GM12892 (cell line): ENCODE results near the gene HOATZ.
A peak's percentile ranks its signal among the peaks of the same experiment; 100 is the strongest.

Experiments
- DNase-seq: peaks from one replicate; pipeline ENCODE4 v3.0.0; 2011; ENCODE audit not compliant: insufficient read length
- FAIRE-seq: peaks from 2 replicates; lab custom pipeline; 2011; peaks lifted over from hg19 to GRCh38; lab: Jason Lieb, UNC
- POLR2A ChIP-seq: IDR thresholded peaks from 2 replicates; pipeline ENCODE4 v1.6.1; 2011; ENCODE audit warnings: low read depth, low read length, control low read depth
- POLR2AphosphoS5 ChIP-seq: IDR thresholded peaks from 2 replicates; pipeline ENCODE4 v1.6.1; 2011; ENCODE audit warnings: low read depth, low read length, control low read depth
- TAF1 ChIP-seq: IDR thresholded peaks from 2 replicates; pipeline ENCODE4 v1.6.1; 2011; ENCODE audit warnings: low read depth, mild to moderate bottlenecking, control low read depth, low read length, borderline replicate concordance

HOATZ gene

GRCh38 chr11:111571829-111572501, 57.4 kb downstream of the HOATZ start:
- DNase-seq (no peak), FAIRE-seq (peak; percentile 76)
- no peak for TF ChIP-seq TAF1
- TF ChIP-seq POLR2AphosphoS5, result no peak
- no peak for TF ChIP-seq POLR2A

- FAIRE-seq (peak; percentile 33), DNase-seq (no peak)
- TF ChIP-seq POLR2AphosphoS5 (no peak), POLR2A (no peak), TAF1 (no peak)
Observed at GRCh38 chr11:111572581-111572980, 58.0 kb downstream of the HOATZ start.

- TF ChIP-seq POLR2A (no peak), POLR2AphosphoS5 (no peak), TAF1 (no peak)
- FAIRE-seq, result peak; percentile 68
- no peak for DNase-seq
Observed at GRCh38 chr11:111573821-111574249, 59.3 kb downstream of the HOATZ start.

GRCh38 chr11:111574373-111575225, 60.0 kb downstream of the HOATZ start:
- TF ChIP-seq POLR2AphosphoS5 (no peak), POLR2A (no peak), TAF1 (no peak)
- FAIRE-seq (peak; percentile 85), DNase-seq (no peak)

- DNase-seq (no peak), FAIRE-seq (no peak)
- TF ChIP-seq POLR2A, result no peak
- TF ChIP-seq TAF1, result no peak
- TF ChIP-seq POLR2AphosphoS5, result no peak
Observed at GRCh38 chr11:111575740-111576139, 61.2 kb downstream of the HOATZ start.

GRCh38 chr11:111577821-111578220, 63.2 kb downstream of the HOATZ start:
- FAIRE-seq, result no peak
- TF ChIP-seq TAF1 (no peak), POLR2AphosphoS5 (no peak), POLR2A (no peak)

GRCh38 chr11:111581341-111581740, 66.8 kb downstream of the HOATZ start:
- DNase-seq (no peak), FAIRE-seq (no peak)
- TF ChIP-seq POLR2AphosphoS5, result no peak

More at GRCh38 chr11:111577821-111578220, 63.2 kb downstream of the HOATZ start:
- no peak for DNase-seq

- TF ChIP-seq TAF1 (no peak), POLR2A (no peak), POLR2AphosphoS5 (no peak)
- peak; percentile 84 for FAIRE-seq
Observed at GRCh38 chr11:111582163-111582562, 67.6 kb downstream of the HOATZ start.

GRCh38 chr11:111582881-111583280, 68.3 kb downstream of the HOATZ start:
- DNase-seq, result no peak

More at GRCh38 chr11:111582163-111582562, 67.6 kb downstream of the HOATZ start:
- no peak for DNase-seq

GRCh38 chr11:111585371-111585770, 70.8 kb downstream of the HOATZ start:
- DNase-seq (no peak), FAIRE-seq (no peak)
- TF ChIP-seq TAF1 (no peak), POLR2AphosphoS5 (no peak), POLR2A (no peak)

More at GRCh38 chr11:111582881-111583280, 68.3 kb downstream of the HOATZ start:
- FAIRE-seq, result no peak
- TF ChIP-seq POLR2A (no peak), POLR2AphosphoS5 (no peak), TAF1 (no peak)

GRCh38 chr11:111586388-111586831, 71.8 kb downstream of the HOATZ start:
- no peak for DNase-seq
- TF ChIP-seq TAF1 (no peak), POLR2A (no peak), POLR2AphosphoS5 (no peak)
- peak; percentile 90 for FAIRE-seq
